ENCODE results near the gene LAMC3.
A peak's percentile ranks its signal among the peaks of the same experiment; 100 is the strongest.

LAMC3 gene

DNA sequence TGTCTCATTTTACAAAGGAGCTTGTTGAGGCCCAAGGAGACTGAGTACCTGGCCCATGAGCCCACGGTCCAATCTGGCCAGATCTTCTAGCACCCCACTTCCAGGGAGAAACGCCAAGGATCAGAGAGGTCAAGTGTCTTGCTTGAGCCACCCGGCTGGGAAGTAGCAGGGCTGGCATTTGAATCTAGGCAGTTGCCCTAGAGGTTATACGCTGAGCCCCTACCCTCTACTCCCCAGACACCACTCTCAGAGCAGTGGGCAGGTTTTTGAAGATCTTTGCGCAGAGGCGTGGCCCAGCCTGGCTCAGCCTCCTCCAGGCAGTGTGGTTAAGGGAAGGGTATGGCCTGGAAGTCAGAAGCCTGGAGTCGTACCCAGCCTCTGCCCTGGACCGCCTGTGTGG is 110.6 kb downstream of the LAMC3 start:
- H3K4me3 ChIP-seq (ENCODE audit: low read depth, low read length): no peak overlapping the region
- TF ChIP-seq, protein P1, sequence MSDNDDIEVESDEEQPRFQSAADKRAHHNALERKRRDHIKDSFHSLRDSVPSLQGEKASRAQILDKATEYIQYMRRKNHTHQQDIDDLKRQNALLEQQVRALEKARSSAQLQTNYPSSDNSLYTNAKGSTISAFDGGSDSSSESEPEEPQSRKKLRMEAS (IDR thresholded peaks at IDR 0.05; ENCODE audit: low read depth, low read length): no peak
- TF ChIP-seq, protein P2, sequence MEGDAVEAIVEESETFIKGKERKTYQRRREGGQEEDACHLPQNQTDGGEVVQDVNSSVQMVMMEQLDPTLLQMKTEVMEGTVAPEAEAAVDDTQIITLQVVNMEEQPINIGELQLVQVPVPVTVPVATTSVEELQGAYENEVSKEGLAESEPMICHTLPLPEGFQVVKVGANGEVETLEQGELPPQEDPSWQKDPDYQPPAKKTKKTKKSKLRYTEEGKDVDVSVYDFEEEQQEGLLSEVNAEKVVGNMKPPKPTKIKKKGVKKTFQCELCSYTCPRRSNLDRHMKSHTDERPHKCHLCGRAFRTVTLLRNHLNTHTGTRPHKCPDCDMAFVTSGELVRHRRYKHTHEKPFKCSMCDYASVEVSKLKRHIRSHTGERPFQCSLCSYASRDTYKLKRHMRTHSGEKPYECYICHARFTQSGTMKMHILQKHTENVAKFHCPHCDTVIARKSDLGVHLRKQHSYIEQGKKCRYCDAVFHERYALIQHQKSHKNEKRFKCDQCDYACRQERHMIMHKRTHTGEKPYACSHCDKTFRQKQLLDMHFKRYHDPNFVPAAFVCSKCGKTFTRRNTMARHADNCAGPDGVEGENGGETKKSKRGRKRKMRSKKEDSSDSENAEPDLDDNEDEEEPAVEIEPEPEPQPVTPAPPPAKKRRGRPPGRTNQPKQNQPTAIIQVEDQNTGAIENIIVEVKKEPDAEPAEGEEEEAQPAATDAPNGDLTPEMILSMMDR (IDR thresholded peaks at IDR 0.05; ENCODE audit: low read depth, low read length): no peak
- no peak for TF ChIP-seq MYC (IDR thresholded peaks at IDR 0.05; ENCODE audit: low read depth, low read length)
- no peak for TF ChIP-seq POLR2A (IDR thresholded peaks at IDR 0.05; ENCODE audit: extremely low read depth, insufficient read length)
- DNase-seq (ENCODE audit: low read depth): no peak

DNA sequence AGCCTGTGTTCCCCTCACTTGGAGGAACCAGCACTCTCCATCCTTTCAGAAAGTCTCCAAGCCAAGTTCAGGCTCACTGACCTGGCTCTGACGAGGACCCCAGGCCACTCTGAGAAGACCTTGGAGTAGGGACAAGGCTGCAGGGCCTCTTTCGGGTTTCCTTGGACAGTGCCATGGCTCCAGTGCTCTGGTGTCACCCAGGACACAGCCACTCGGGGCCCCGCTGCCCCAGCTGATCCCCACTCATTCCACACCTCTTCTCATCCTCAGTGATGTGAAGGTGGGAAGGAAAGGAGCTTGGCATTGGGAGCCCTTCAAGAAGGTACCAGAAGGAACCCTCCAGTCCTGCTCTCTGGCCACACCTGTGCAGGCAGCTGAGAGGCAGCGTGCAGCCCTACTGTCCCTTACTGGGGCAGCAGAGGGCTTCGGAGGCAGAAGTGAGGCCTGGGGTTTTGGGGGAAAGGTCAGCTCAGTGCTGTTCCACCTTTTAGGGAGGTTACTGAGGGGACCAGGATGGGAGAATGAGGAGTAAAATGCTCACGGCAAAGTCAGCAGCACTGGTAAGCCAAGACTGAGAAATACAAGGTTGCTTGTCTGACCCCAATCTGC is 111.8 kb downstream of the LAMC3 start:
- TF ChIP-seq POLR2A (IDR thresholded peaks at IDR 0.05; ENCODE audit: extremely low read depth, insufficient read length): no peak
- no peak for TF ChIP-seq MYC (IDR thresholded peaks at IDR 0.05; ENCODE audit: low read depth, low read length)
- no peak for DNase-seq (ENCODE audit: low read depth)
- no peak overlapping the region for H3K4me3 ChIP-seq (ENCODE audit: low read depth, low read length)

DNA sequence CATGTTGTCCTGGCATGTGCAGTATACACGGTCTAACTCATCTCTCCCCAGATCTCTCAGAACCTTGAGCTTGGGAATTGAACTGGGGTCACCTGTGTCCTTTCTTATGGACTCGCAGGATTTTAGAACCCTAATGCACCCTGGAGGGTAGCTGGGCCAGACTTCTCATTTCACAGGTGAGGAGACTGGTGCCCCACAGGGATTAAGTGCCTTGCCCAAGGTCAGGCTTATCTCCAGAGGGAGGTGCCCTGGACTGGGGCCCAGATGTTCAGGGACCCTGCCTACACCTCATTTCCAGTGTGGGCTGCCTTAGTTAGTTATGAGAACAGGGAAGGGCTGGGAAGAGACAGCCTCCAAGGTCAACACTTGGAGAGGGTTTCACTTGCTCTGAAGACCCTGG is 112.4 kb downstream of the LAMC3 start:
- TF ChIP-seq, protein P2 (IDR thresholded peaks at IDR 0.05; ENCODE audit: low read depth, low read length): no peak
- TF ChIP-seq MYC (IDR thresholded peaks at IDR 0.05; ENCODE audit: low read depth, low read length): no peak
- no peak for DNase-seq (ENCODE audit: low read depth)
- H3K4me3 ChIP-seq (ENCODE audit: low read depth, low read length): no peak overlapping the region

DNA sequence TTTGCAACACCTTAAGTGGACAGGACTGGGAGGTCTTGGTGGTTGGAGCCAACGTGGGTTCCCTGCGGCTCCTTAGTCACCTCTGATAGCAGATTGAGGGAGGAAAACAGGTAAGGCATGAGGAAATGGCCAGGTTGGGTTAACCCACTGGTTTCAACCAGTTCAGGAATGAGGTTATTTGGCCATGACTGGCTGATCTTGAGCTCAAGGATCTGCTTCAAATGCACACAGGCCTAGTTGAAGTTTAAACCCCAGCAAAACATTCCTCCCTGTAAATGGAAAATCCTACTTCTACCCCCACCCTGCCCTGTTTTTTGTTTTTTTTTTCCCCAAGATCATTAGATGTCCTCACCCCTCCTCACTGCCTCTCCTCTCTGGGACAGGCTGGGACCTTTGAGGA is 113.2 kb downstream of the LAMC3 start:
- no peak for DNase-seq (ENCODE audit: low read depth)
- H3K4me3 ChIP-seq (ENCODE audit: low read depth, low read length): no peak overlapping the region
- no peak for TF ChIP-seq MYC (IDR thresholded peaks at IDR 0.05; ENCODE audit: low read depth, low read length)
- TF ChIP-seq, protein P2 (IDR thresholded peaks at IDR 0.05; ENCODE audit: low read depth, low read length): no peak
- TF ChIP-seq, protein P1 (IDR thresholded peaks at IDR 0.05; ENCODE audit: low read depth, low read length): no peak
- no peak for TF ChIP-seq POLR2A (IDR thresholded peaks at IDR 0.05; ENCODE audit: extremely low read depth, insufficient read length)

DNA sequence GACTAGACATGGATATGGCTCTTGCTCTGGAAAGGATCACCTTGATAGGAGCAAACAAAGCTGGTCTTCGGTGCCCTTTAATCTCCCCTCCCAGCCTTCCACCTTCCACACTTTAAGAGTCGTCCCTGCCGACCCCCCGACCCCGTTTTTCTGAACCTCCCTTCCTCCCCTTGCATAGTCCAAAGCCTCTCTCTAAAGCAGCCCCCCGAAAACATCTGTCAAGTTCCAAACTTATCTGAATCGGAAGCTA is 116.0 kb downstream of the LAMC3 start:
- no peak for DNase-seq (ENCODE audit: low read depth)
- H3K4me3 ChIP-seq (ENCODE audit: low read depth, low read length): peak overlapping the region; percentile 90
- no peak for TF ChIP-seq POLR2A (IDR thresholded peaks at IDR 0.05; ENCODE audit: extremely low read depth, insufficient read length)
- TF ChIP-seq, protein P2 (IDR thresholded peaks at IDR 0.05; ENCODE audit: low read depth, low read length): no peak
- TF ChIP-seq, protein P1 (IDR thresholded peaks at IDR 0.05; ENCODE audit: low read depth, low read length): no peak
- TF ChIP-seq MYC (IDR thresholded peaks at IDR 0.05; ENCODE audit: low read depth, low read length): no peak

DNA sequence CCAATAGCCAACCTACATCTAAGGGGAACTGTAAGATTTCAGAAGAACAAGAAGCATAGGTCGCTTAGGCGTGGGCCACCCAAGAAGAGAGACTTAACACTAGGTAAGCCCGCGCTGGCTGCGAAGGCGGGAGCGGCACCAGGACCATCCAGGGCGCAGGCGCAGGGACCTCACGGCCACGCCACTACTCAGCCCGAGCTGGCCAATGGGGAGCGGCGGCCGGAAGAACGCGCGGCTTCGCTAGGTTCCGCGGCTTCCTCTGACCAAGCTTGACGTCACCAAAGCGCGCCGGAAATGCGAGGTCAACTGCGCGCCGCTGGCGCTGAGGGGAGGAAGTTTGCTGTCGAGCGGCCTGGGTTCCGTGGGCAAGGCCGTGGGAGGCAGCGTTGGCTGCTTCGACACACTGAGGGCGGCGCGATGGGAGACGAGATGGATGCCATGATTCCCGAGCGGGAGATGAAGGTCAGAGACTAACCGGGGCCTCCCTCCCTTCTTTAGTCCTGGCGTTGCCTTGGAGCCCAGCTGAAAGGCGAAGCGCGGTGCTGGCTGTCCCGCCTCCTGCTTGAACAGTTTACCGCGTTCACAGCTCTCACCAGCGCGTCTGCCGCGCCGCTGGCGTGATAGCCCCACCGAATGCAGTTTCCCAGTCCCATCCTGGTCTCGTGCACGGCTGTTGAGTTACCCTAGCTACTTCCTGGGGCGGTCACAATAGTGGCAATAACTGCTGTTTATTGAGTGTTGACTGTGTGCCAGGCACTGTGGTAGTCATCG is 116.5 kb downstream of the LAMC3 start, which contains the start of gene NUP214:
Gene NUP214, plus strand, starts transcription at position 299 of the 771 bp plus-strand sequence. Its CDS starts 119 bp downstream, at position 418.
- peak; percentile 98 for DNase-seq (ENCODE audit: low read depth)
- H3K4me3 ChIP-seq (ENCODE audit: low read depth, low read length): peak within 1 kb of the TSS; percentile 100
- TF ChIP-seq, protein P2 (IDR thresholded peaks at IDR 0.05; ENCODE audit: low read depth, low read length): no peak
- TF ChIP-seq POLR2A (IDR thresholded peaks at IDR 0.05; ENCODE audit: extremely low read depth, insufficient read length) (peak; percentile 94), MYC (IDR thresholded peaks at IDR 0.05; ENCODE audit: low read depth, low read length) (peak; percentile 54)
- TF ChIP-seq, protein P1 (IDR thresholded peaks at IDR 0.05; ENCODE audit: low read depth, low read length): peak; percentile 22
